Neural progenitor cell (in vitro differentiated cells): ENCODE measurements around the gene CKB. TPM values are rescaled to one million over a fixed set of nuclear protein-coding genes. Genes with fewer than 3 reads are reported as not detected.

Experiments used
- DNase-seq: peaks from one replicate; pipeline ENCODE4 v3.0.0-alpha.2; 2016; ENCODE audit warnings: low spot score
- H2AFZ ChIP-seq: fragments of 200-600 bp; sonication (generic); replicated peaks from 2 replicates; pipeline ENCODE4 v1.6.1; 2016; ENCODE audit warnings: antibody characterized with exemption
- H3F3A ChIP-seq: fragments of 200-600 bp; sonication (generic); 2 replicates; pipeline ENCODE4 v1.6.1; 2016; ENCODE audit warnings: antibody characterized with exemption, low read depth
- H3K27ac ChIP-seq: fragments of 200-600 bp; sonication (generic); 2 replicates; pipeline ENCODE4 v1.5.1; 2016; ENCODE audit warnings: mild to moderate bottlenecking
- H3K27me3 ChIP-seq: fragments of 200-600 bp; sonication (generic); 2 replicates; pipeline ENCODE4 v1.6.1; 2016; ENCODE audit warnings: mild to moderate bottlenecking, moderate library complexity
- H3K36me3 ChIP-seq: fragments of 200-600 bp; sonication (generic); 2 replicates; pipeline ENCODE4 v1.5.1; 2016
- H3K4me1 ChIP-seq: fragments of 200-600 bp; sonication (generic); 2 replicates; pipeline ENCODE4 v1.6.1; 2016; ENCODE audit warnings: mixed run types
- H3K4me2 ChIP-seq: fragments of 200-600 bp; sonication (generic); 2 replicates; pipeline ENCODE4 v1.6.1; 2016
- H3K4me3 ChIP-seq: fragments of 200-600 bp; sonication (generic); 2 replicates; pipeline ENCODE4 v1.5.1; 2016
- H3K79me2 ChIP-seq: fragments of 200-600 bp; sonication (generic); 2 replicates; pipeline ENCODE4 v1.6.1; 2016; ENCODE audit warnings: low read depth
- H3K9ac ChIP-seq: fragments of 200-600 bp; sonication (generic); 2 replicates; pipeline ENCODE4 v1.6.1; 2016
- H3K9me3 ChIP-seq: fragments of 200-600 bp; sonication (generic); 2 replicates; pipeline ENCODE4 v1.5.1; 2016; ENCODE audit warnings: low read depth
- H4K20me1 ChIP-seq: fragments of 200-600 bp; sonication (generic); 2 replicates; pipeline ENCODE4 v1.6.1; 2016; ENCODE audit warnings: low read depth
- H3K27ac Mint-ChIP-seq: 3 replicates; pipeline ENCODE4 v1.8.0; 2021; ENCODE audit warnings: mixed read lengths
- H3K27me3 Mint-ChIP-seq: 2 replicates; pipeline ENCODE4 v1.8.0; 2022; ENCODE audit warnings: low read depth, mild to moderate bottlenecking, inconsistent platforms, moderate library complexity, mixed read lengths; ENCODE audit not compliant: insufficient read depth
- H3K36me3 Mint-ChIP-seq: 3 replicates; pipeline ENCODE4 v1.8.0; 2021; ENCODE audit warnings: mixed read lengths
- H3K4me1 Mint-ChIP-seq: 3 replicates; pipeline ENCODE4 v1.8.0; 2021; ENCODE audit warnings: mixed read lengths
- H3K4me3 Mint-ChIP-seq: 3 replicates; pipeline ENCODE4 v1.8.0; 2021; ENCODE audit warnings: mild to moderate bottlenecking, moderate library complexity, mixed read lengths
- H3K9me3 Mint-ChIP-seq: 3 replicates; pipeline ENCODE4 v1.8.0; 2020; ENCODE audit warnings: mixed read lengths
- EZH2 ChIP-seq: fragments of 200-600 bp; sonication (generic); IDR thresholded peaks from 2 replicates; pipeline ENCODE4 v1.6.1; 2017; ENCODE audit warnings: antibody characterized with exemption, mild to moderate bottlenecking, moderate library complexity
- EZH2phosphoT487 ChIP-seq: fragments of 200-600 bp; sonication (generic); IDR thresholded peaks from 2 replicates; pipeline ENCODE4 v1.6.1; 2017; ENCODE audit warnings: antibody characterized with exemption
- total RNA-seq: library from RNA; depleted of rRNA; stranded (reverse); fragments of >200 nt; gene quantifications from 2 replicates; pipeline ENCODE4 v1.2.3, GENCODE V29; 2015; ENCODE audit warnings: low replicate concordance
- TF ChIP-seq, protein P1 (sequence below): fragments of 200-600 bp; sonication (generic); IDR thresholded peaks from 2 replicates; pipeline ENCODE4 v1.5.1; 2017; ENCODE audit warnings: antibody characterized with exemption, mild to moderate bottlenecking

The CKB gene
- total RNA-seq, 1 donor from 2014 or later: 54.2 TPM

DNA sequence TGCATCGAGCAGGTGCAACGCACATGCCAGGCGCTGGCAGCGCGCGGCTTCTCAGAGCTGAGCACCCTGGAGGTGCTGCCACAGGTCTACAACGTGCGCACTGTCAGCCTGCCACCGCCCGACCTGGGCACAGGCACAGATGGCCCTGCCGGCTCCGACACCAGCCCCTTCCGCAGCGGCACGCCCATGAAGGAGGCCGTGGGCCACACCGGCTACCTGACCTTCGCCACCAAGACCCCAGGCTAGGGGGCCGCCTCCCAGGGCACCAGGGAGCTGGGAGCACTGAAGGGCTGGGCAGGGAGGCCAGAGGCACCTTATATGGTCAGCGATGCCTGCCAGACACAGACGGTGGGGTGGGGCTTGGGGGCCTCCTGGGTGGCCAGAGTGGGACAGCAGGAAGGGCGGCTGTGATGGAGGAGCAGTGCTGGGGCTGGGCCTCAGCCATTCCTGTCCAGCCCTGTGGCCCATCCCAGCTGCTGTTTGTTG lies 12.0 kb upstream of the CKB start:
- H3K27me3 Mint-ChIP-seq: peaks cover 4% of the 10 kb centered on the region
- Histone ChIP-seq H3K9ac (no peak overlapping the region), H3K27ac (no peak overlapping the region), H3K9me3 (no peaks in the 10 kb centered on the region), H3K36me3 (no peaks in the 10 kb centered on the region), H3F3A (no peaks in the 10 kb centered on the region), H4K20me1 (peaks cover 24% of the 10 kb centered on the region), H3K4me2 (no peak overlapping the region), H2AFZ (no peak overlapping the region), H3K4me1 (peaks cover 3% of the 10 kb centered on the region), H3K27me3 (no peaks in the 10 kb centered on the region), H3K4me3 (no peak overlapping the region), H3K79me2 (peaks cover 12% of the 10 kb centered on the region)
- no peaks in the 10 kb centered on the region for H3K9me3 Mint-ChIP-seq
- H3K27ac Mint-ChIP-seq: no peak overlapping the region
- TF ChIP-seq EZH2: no peak
- TF ChIP-seq, protein P1, sequence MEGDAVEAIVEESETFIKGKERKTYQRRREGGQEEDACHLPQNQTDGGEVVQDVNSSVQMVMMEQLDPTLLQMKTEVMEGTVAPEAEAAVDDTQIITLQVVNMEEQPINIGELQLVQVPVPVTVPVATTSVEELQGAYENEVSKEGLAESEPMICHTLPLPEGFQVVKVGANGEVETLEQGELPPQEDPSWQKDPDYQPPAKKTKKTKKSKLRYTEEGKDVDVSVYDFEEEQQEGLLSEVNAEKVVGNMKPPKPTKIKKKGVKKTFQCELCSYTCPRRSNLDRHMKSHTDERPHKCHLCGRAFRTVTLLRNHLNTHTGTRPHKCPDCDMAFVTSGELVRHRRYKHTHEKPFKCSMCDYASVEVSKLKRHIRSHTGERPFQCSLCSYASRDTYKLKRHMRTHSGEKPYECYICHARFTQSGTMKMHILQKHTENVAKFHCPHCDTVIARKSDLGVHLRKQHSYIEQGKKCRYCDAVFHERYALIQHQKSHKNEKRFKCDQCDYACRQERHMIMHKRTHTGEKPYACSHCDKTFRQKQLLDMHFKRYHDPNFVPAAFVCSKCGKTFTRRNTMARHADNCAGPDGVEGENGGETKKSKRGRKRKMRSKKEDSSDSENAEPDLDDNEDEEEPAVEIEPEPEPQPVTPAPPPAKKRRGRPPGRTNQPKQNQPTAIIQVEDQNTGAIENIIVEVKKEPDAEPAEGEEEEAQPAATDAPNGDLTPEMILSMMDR: no peak
- no peak for TF ChIP-seq EZH2phosphoT487
- DNase-seq: no peak
- peaks cover 2% of the 10 kb centered on the region for H3K36me3 Mint-ChIP-seq
- H3K4me3 Mint-ChIP-seq: no peak overlapping the region
- peaks cover 10% of the 10 kb centered on the region for H3K4me1 Mint-ChIP-seq

- peaks cover 28% of the 10 kb centered on the region for H4K20me1 ChIP-seq
- H3F3A ChIP-seq: no peaks in the 10 kb centered on the region
- peaks cover 8% of the 10 kb centered on the region for H3K4me1 Mint-ChIP-seq
- no peaks in the 10 kb centered on the region for H3K9me3 ChIP-seq
- no peak overlapping the region for H3K9ac ChIP-seq
- no peaks in the 10 kb centered on the region for H3K9me3 Mint-ChIP-seq
- no peak overlapping the region for H3K4me3 Mint-ChIP-seq
- no peak overlapping the region for H3K4me2 ChIP-seq
- no peak for DNase-seq
- TF ChIP-seq EZH2 (no peak), EZH2phosphoT487 (no peak)
- TF ChIP-seq, protein P1: no peak
- H3K27me3 ChIP-seq: no peaks in the 10 kb centered on the region
- peaks cover 17% of the 10 kb centered on the region for H3K79me2 ChIP-seq
- H3K27me3 Mint-ChIP-seq: peaks cover 4% of the 10 kb centered on the region
- no peak overlapping the region for H3K27ac Mint-ChIP-seq
- H3K36me3 ChIP-seq: no peaks in the 10 kb centered on the region
- H3K27ac ChIP-seq: no peak overlapping the region
- H3K36me3 Mint-ChIP-seq: peaks cover 2% of the 10 kb centered on the region
- H3K4me3 ChIP-seq: no peak overlapping the region
- H3K4me1 ChIP-seq: peaks cover 4% of the 10 kb centered on the region
- H2AFZ ChIP-seq: no peak overlapping the region
These were observed 11.5 kb upstream of the CKB start for GRCh38 chr14:103533999-103534575.

DNA sequence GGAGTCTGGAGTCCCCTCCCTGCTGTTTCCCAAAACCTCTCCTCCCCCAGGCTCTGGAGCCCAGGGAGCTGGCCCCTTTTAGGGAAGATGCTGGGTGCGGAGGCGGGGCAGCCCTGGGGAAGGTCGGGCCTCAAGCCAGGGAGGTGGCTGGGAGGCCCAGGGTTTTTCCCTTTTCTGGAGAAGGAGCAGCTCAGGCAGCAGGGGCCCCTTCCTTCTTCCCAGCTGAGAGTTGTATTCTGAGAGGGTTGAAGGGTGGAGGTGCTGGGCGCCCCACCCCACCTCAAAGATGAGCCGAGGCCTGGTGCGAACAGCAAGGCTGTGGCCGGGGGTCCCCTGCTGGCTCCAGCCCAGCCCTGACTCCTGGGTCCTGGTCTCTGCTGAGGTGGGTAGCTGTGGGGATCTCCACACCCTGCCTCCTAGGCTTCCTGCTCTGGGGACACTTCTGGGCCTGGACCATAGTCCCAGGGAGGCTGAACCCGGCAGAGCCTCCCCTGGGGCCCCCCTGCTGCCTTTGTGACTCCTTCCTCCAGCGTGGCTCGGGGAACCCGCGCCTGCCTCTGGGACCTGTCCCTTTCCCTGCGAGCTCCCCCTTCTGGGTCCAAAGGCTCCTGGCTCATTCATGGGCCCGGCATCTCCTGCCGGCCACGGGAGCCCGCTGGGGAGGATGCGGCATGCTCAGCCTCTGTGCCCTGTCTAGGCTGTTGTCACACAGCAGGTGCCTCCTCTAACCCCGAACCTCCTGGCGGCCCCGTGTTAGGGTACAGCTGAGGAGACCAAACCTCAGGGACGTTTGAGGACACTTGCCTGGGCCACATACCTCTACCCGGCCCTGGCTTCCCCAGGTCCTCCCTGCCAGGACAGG lies 10.7 kb upstream of the CKB start:
- no peak overlapping the region for H3K9ac ChIP-seq
- H2AFZ ChIP-seq: no peak overlapping the region
- Mint-ChIP-seq H3K27ac (no peak overlapping the region), H3K4me3 (no peak overlapping the region), H3K36me3 (peaks cover 2% of the 10 kb centered on the region), H3K27me3 (peaks cover 4% of the 10 kb centered on the region), H3K4me1 (peaks cover 12% of the 10 kb centered on the region), H3K9me3 (no peaks in the 10 kb centered on the region)
- no peaks in the 10 kb centered on the region for H3K27me3 ChIP-seq
- no peak overlapping the region for H3K4me2 ChIP-seq
- H3K79me2 ChIP-seq: peaks cover 17% of the 10 kb centered on the region
- DNase-seq: no peak
- no peaks in the 10 kb centered on the region for H3K36me3 ChIP-seq
- H3F3A ChIP-seq: no peaks in the 10 kb centered on the region
- no peaks in the 10 kb centered on the region for H3K9me3 ChIP-seq
- TF ChIP-seq EZH2 (no peak), EZH2phosphoT487 (no peak)
- TF ChIP-seq, protein P1: no peak
- no peak overlapping the region for H3K27ac ChIP-seq
- peaks cover 28% of the 10 kb centered on the region for H4K20me1 ChIP-seq
- H3K4me3 ChIP-seq: no peak overlapping the region
- H3K4me1 ChIP-seq: peaks cover 8% of the 10 kb centered on the region
